ENCODE measurements around the gene LRMDA.

- TF ChIP-seq EZH2phosphoT487 (IDR thresholded peaks at IDR 0.05; ENCODE audit: borderline replicate concordance, low read length) (no peak), CTCF (conservative IDR thresholded peaks at IDR 0.05; ENCODE audit: low read depth, low read length) (no peak)
Measured at GRCh38 chr10:76324283-76324682, 892.9 kb downstream of the LRMDA start.
